ENCODE measurements around the gene TDRD3.

The TDRD3 gene

GRCh38 chr13:60572003-60572798 is 175.2 kb downstream of the TDRD3 start:
- peaks cover 36% of the 10 kb centered on the region for H3K36me3 Mint-ChIP-seq
- H3K9me3 Mint-ChIP-seq, result peaks cover 2% of the 10 kb centered on the region
- H3K27me3 Mint-ChIP-seq, result no peaks in the 10 kb centered on the region
- H3K4me3 Mint-ChIP-seq, result no peak overlapping the region
- no peaks in the 10 kb centered on the region for H3K4me1 Mint-ChIP-seq
- no peak overlapping the region for H3K27ac Mint-ChIP-seq

GRCh38 chr13:60572855-60573254 is 175.8 kb downstream of the TDRD3 start:
- Mint-ChIP-seq H3K4me1 (no peaks in the 10 kb centered on the region), H3K36me3 (peaks cover 33% of the 10 kb centered on the region), H3K27me3 (no peaks in the 10 kb centered on the region), H3K27ac (no peak overlapping the region), H3K4me3 (no peak overlapping the region), H3K9me3 (no peaks in the 10 kb centered on the region)

GRCh38 chr13:60574735-60575134 is 177.7 kb downstream of the TDRD3 start:
- Mint-ChIP-seq H3K4me1 (no peaks in the 10 kb centered on the region), H3K36me3 (peaks cover 20% of the 10 kb centered on the region), H3K27ac (no peak overlapping the region), H3K4me3 (no peak overlapping the region), H3K27me3 (no peaks in the 10 kb centered on the region), H3K9me3 (no peaks in the 10 kb centered on the region)

GRCh38 chr13:60575142-60575541 is 178.1 kb downstream of the TDRD3 start:
- H3K4me3 Mint-ChIP-seq, result no peak overlapping the region
- H3K27me3 Mint-ChIP-seq, result no peaks in the 10 kb centered on the region
- H3K9me3 Mint-ChIP-seq, result no peaks in the 10 kb centered on the region
- H3K36me3 Mint-ChIP-seq, result peaks cover 17% of the 10 kb centered on the region
- no peaks in the 10 kb centered on the region for H3K4me1 Mint-ChIP-seq
- H3K27ac Mint-ChIP-seq, result no peak overlapping the region

GRCh38 chr13:60577761-60578160 is 180.7 kb downstream of the TDRD3 start:
- peaks cover 10% of the 10 kb centered on the region for H3K36me3 Mint-ChIP-seq
- H3K9me3 Mint-ChIP-seq, result no peaks in the 10 kb centered on the region
- H3K4me3 Mint-ChIP-seq, result no peak overlapping the region
- H3K4me1 Mint-ChIP-seq, result no peaks in the 10 kb centered on the region
- no peaks in the 10 kb centered on the region for H3K27me3 Mint-ChIP-seq
- no peak overlapping the region for H3K27ac Mint-ChIP-seq

GRCh38 chr13:60583196-60583888 is 186.3 kb downstream of the TDRD3 start:
- no peaks in the 10 kb centered on the region for H3K36me3 Mint-ChIP-seq
- H3K27ac Mint-ChIP-seq, result no peak overlapping the region
- H3K4me1 Mint-ChIP-seq, result no peaks in the 10 kb centered on the region
- no peaks in the 10 kb centered on the region for H3K27me3 Mint-ChIP-seq
- no peak overlapping the region for H3K4me3 Mint-ChIP-seq
- H3K9me3 Mint-ChIP-seq, result no peaks in the 10 kb centered on the region

- H3K27ac Mint-ChIP-seq, result no peak overlapping the region
- H3K9me3 Mint-ChIP-seq, result no peaks in the 10 kb centered on the region
- H3K36me3 Mint-ChIP-seq, result no peaks in the 10 kb centered on the region
- H3K4me1 Mint-ChIP-seq, result no peaks in the 10 kb centered on the region
- no peak overlapping the region for H3K4me3 Mint-ChIP-seq
- H3K27me3 Mint-ChIP-seq, result no peaks in the 10 kb centered on the region
Observed at GRCh38 chr13:60583911-60584753, 187.1 kb downstream of the TDRD3 start.

- H3K27ac Mint-ChIP-seq, result no peak overlapping the region
- H3K36me3 Mint-ChIP-seq, result no peaks in the 10 kb centered on the region
- no peaks in the 10 kb centered on the region for H3K27me3 Mint-ChIP-seq
- no peaks in the 10 kb centered on the region for H3K9me3 Mint-ChIP-seq
- no peak overlapping the region for H3K4me3 Mint-ChIP-seq
- H3K4me1 Mint-ChIP-seq, result no peaks in the 10 kb centered on the region
Observed at GRCh38 chr13:60584976-60585375, 188.0 kb downstream of the TDRD3 start.

GRCh38 chr13:60590800-60591747 is 194.1 kb downstream of the TDRD3 start:
- Mint-ChIP-seq H3K9me3 (no peaks in the 10 kb centered on the region), H3K27ac (no peak overlapping the region), H3K36me3 (no peaks in the 10 kb centered on the region), H3K27me3 (peaks cover 4% of the 10 kb centered on the region), H3K4me1 (no peaks in the 10 kb centered on the region), H3K4me3 (no peak overlapping the region)

GRCh38 chr13:60603049-60603448 is 206.0 kb downstream of the TDRD3 start:
- H3K36me3 Mint-ChIP-seq, result no peaks in the 10 kb centered on the region
- H3K9me3 Mint-ChIP-seq, result no peaks in the 10 kb centered on the region
- H3K27ac Mint-ChIP-seq, result no peak overlapping the region
- H3K4me1 Mint-ChIP-seq, result no peaks in the 10 kb centered on the region
- H3K27me3 Mint-ChIP-seq, result peaks cover 5% of the 10 kb centered on the region
- no peak overlapping the region for H3K4me3 Mint-ChIP-seq

GRCh38 chr13:60604058-60604457 is 207.0 kb downstream of the TDRD3 start:
- Mint-ChIP-seq H3K27me3 (peaks cover 5% of the 10 kb centered on the region), H3K9me3 (no peaks in the 10 kb centered on the region), H3K4me3 (no peak overlapping the region), H3K36me3 (no peaks in the 10 kb centered on the region), H3K4me1 (no peaks in the 10 kb centered on the region), H3K27ac (no peak overlapping the region)

- H3K9me3 Mint-ChIP-seq, result no peaks in the 10 kb centered on the region
- no peak overlapping the region for H3K4me3 Mint-ChIP-seq
- no peaks in the 10 kb centered on the region for H3K4me1 Mint-ChIP-seq
- no peaks in the 10 kb centered on the region for H3K36me3 Mint-ChIP-seq
- no peak overlapping the region for H3K27ac Mint-ChIP-seq
- no peaks in the 10 kb centered on the region for H3K27me3 Mint-ChIP-seq
Observed at GRCh38 chr13:60608954-60609353, 211.9 kb downstream of the TDRD3 start.

- no peaks in the 10 kb centered on the region for H3K36me3 Mint-ChIP-seq
- H3K27me3 Mint-ChIP-seq, result peaks cover 2% of the 10 kb centered on the region
- H3K27ac Mint-ChIP-seq, result no peak overlapping the region
- H3K4me1 Mint-ChIP-seq, result no peaks in the 10 kb centered on the region
- H3K4me3 Mint-ChIP-seq, result no peak overlapping the region
- H3K9me3 Mint-ChIP-seq, result no peaks in the 10 kb centered on the region
Observed at GRCh38 chr13:60611523-60611922, 214.5 kb downstream of the TDRD3 start.

- Mint-ChIP-seq H3K36me3 (no peaks in the 10 kb centered on the region), H3K27me3 (peaks cover 7% of the 10 kb centered on the region), H3K4me3 (no peak overlapping the region), H3K4me1 (no peaks in the 10 kb centered on the region), H3K9me3 (no peaks in the 10 kb centered on the region), H3K27ac (no peak overlapping the region)
Observed at GRCh38 chr13:60612593-60612992, 215.6 kb downstream of the TDRD3 start.

- H3K27me3 Mint-ChIP-seq, result peaks cover 7% of the 10 kb centered on the region
- H3K36me3 Mint-ChIP-seq, result no peaks in the 10 kb centered on the region
- H3K9me3 Mint-ChIP-seq, result no peaks in the 10 kb centered on the region
- no peak overlapping the region for H3K27ac Mint-ChIP-seq
- no peak overlapping the region for H3K4me3 Mint-ChIP-seq
- no peaks in the 10 kb centered on the region for H3K4me1 Mint-ChIP-seq
Observed at GRCh38 chr13:60613080-60613479, 216.1 kb downstream of the TDRD3 start.

Measured in activated naive CD4-positive, alpha-beta T cell treated with anti-CD3 and anti-CD28 coated beads, Interleukin-2, amount 50 U/mL, for 24 hours (primary cell).